H9 (cell line): ENCODE results near the gene FAM13A. TPM values are rescaled to one million over a fixed set of nuclear protein-coding genes. Genes with fewer than 3 reads are reported as not detected.
A peak's percentile ranks its signal among the peaks of the same experiment; 100 is the strongest.

Experiments used
- DNase-seq: peaks from one replicate; pipeline ENCODE4 v3.0.0-alpha.2; 2017
- H2AFZ ChIP-seq: one replicate; pipeline ENCODE4 v1.6.1; 2013; ENCODE audit warnings: mild to moderate bottlenecking, low read length, control low read depth, moderate library complexity
- H2AK5ac ChIP-seq: 2 replicates; pipeline ENCODE4 v1.6.1; 2013; ENCODE audit warnings: low read length, control low read depth, mixed read lengths; ENCODE audit not compliant: insufficient read length
- H2BK120ac ChIP-seq: one replicate; pipeline ENCODE4 v1.6.1; 2013; ENCODE audit warnings: low read depth, mild to moderate bottlenecking, low read length, control low read depth, inconsistent platforms; ENCODE audit not compliant: poor library complexity, severe bottlenecking
- H2BK12ac ChIP-seq: 2 replicates; pipeline ENCODE4 v1.6.1; 2013; ENCODE audit warnings: low read length, control low read depth, mixed read lengths, low read depth; ENCODE audit not compliant: insufficient read length
- H2BK15ac ChIP-seq: 2 replicates; pipeline ENCODE4 v1.6.1; 2013; ENCODE audit warnings: low read depth, low read length, control low read depth
- H2BK20ac ChIP-seq: one replicate; pipeline ENCODE4 v1.6.1; 2013; ENCODE audit warnings: low read depth, mild to moderate bottlenecking, low read length, control low read depth, inconsistent platforms; ENCODE audit not compliant: poor library complexity, severe bottlenecking
- H2BK5ac ChIP-seq: 2 replicates; pipeline ENCODE4 v1.6.1; 2013; ENCODE audit warnings: low read length, control low read depth, mixed read lengths; ENCODE audit not compliant: insufficient read length
- H3K14ac ChIP-seq: 2 replicates; pipeline ENCODE4 v1.6.1; 2013; ENCODE audit warnings: low read length, control low read depth; ENCODE audit not compliant: insufficient read depth
- H3K18ac ChIP-seq: 2 replicates; pipeline ENCODE4 v1.6.1; 2013; ENCODE audit warnings: low read depth, mild to moderate bottlenecking, mixed read lengths, low read length, control low read depth; ENCODE audit not compliant: insufficient read length
- H3K23ac ChIP-seq: 2 replicates; pipeline ENCODE4 v1.6.1; 2013; ENCODE audit warnings: low read length, control low read depth, mixed read lengths, low read depth; ENCODE audit not compliant: insufficient read length
- H3K23me2 ChIP-seq: 2 replicates; pipeline ENCODE4 v1.6.1; 2013; ENCODE audit warnings: low read depth, mild to moderate bottlenecking, mixed read lengths, low read length, control low read depth; ENCODE audit not compliant: insufficient read length, poor library complexity, severe bottlenecking
- H3K27ac ChIP-seq: 2 replicates; pipeline ENCODE4 v1.5.1; 2013; ENCODE audit warnings: low read length, control low read depth, mixed read lengths, low read depth; ENCODE audit not compliant: insufficient read length
- H3K27me3 ChIP-seq: 2 replicates; pipeline ENCODE4 v1.6.1; 2013; ENCODE audit warnings: low read length, control low read depth, inconsistent platforms; ENCODE audit not compliant: insufficient read depth
- H3K4ac ChIP-seq: 2 replicates; pipeline ENCODE4 v1.6.1; 2013; ENCODE audit warnings: low read depth, mild to moderate bottlenecking, control low read depth, inconsistent platforms, low read length, moderate library complexity
- H3K4me1 ChIP-seq: 2 replicates; pipeline ENCODE4 v1.6.1; 2013; ENCODE audit warnings: low read length, control low read depth, inconsistent platforms; ENCODE audit not compliant: insufficient read depth
- H3K4me2 ChIP-seq: 2 replicates; pipeline ENCODE4 v1.6.1; 2013; ENCODE audit warnings: low read length, control low read depth, mixed read lengths; ENCODE audit not compliant: insufficient read length, insufficient read depth
- H3K56ac ChIP-seq: 2 replicates; pipeline ENCODE4 v1.6.1; 2013; ENCODE audit warnings: low read depth, mild to moderate bottlenecking, mixed read lengths, low read length, control low read depth; ENCODE audit not compliant: insufficient read length
- H3K79me1 ChIP-seq: 2 replicates; pipeline ENCODE4 v1.6.1; 2013; ENCODE audit warnings: low read depth, mild to moderate bottlenecking, moderate library complexity, low read length, control low read depth, inconsistent platforms; ENCODE audit not compliant: insufficient read depth, poor library complexity, severe bottlenecking
- H3K79me2 ChIP-seq: 2 replicates; pipeline ENCODE4 v1.6.1; 2013; ENCODE audit warnings: low read length, control low read depth, inconsistent platforms; ENCODE audit not compliant: insufficient read depth
- H3K9ac ChIP-seq: 2 replicates; pipeline ENCODE4 v1.6.1; 2013; ENCODE audit warnings: low read length, control low read depth, mixed read lengths; ENCODE audit not compliant: insufficient read length; ENCODE audit errors: extremely low read depth
- H3K9me3 ChIP-seq: one replicate; pipeline ENCODE4 v1.6.1; 2013; ENCODE audit warnings: low read depth, low read length, inconsistent platforms; ENCODE audit not compliant: control insufficient read depth
- H3T11ph ChIP-seq: one replicate; pipeline ENCODE4 v1.6.1; 2013; ENCODE audit warnings: mild to moderate bottlenecking, low read length, control low read depth, inconsistent platforms
- H4K20me1 ChIP-seq: one replicate; pipeline ENCODE4 v1.6.1; 2013; ENCODE audit not compliant: control insufficient read depth, insufficient read length, insufficient read depth
- H4K5ac ChIP-seq: 2 replicates; pipeline ENCODE4 v1.6.1; 2013; ENCODE audit warnings: low read depth, mild to moderate bottlenecking, mixed read lengths, low read length, control low read depth; ENCODE audit not compliant: insufficient read length
- H4K8ac ChIP-seq: replicated peaks from 2 replicates; pipeline ENCODE4 v1.6.1; 2013; ENCODE audit warnings: low read length, control low read depth, mixed read lengths, low read depth; ENCODE audit not compliant: insufficient read length
- H4K91ac ChIP-seq: 2 replicates; pipeline ENCODE4 v1.6.1; 2013; ENCODE audit warnings: low read depth, mild to moderate bottlenecking, moderate library complexity, mixed read lengths, low read length, control low read depth; ENCODE audit not compliant: insufficient read length
- H3K27ac Mint-ChIP-seq, 3 experiments: 2 replicates in 2 of 3; 3 replicates in 1 of 3; pipeline ENCODE4 v1.8.0; 2020 to 2021; ENCODE audit warnings: mixed read lengths in 3 of 3, mild to moderate bottlenecking in 1 of 3, moderate library complexity in 1 of 3
- H3K27me3 Mint-ChIP-seq: 2 replicates; pipeline ENCODE4 v1.8.0; 2021; ENCODE audit warnings: low read depth, mild to moderate bottlenecking, moderate library complexity, mixed read lengths
- H3K36me3 Mint-ChIP-seq, 3 experiments: 2 replicates in 2 of 3; 3 replicates in 1 of 3; pipeline ENCODE4 v1.8.0; 2020 to 2021; ENCODE audit warnings: low read depth in 3 of 3, mixed read lengths in 3 of 3; ENCODE audit not compliant: insufficient read depth in 1 of 3
- H3K4me1 Mint-ChIP-seq, 2 experiments: 2 replicates each; pipeline ENCODE4 v1.8.0; 2020; ENCODE audit warnings: mixed read lengths in 2 of 2
- H3K4me3 Mint-ChIP-seq, 2 experiments: 2 replicates in 1 of 2; 3 replicates in 1 of 2; pipeline ENCODE4 v1.8.0; 2020 to 2021; ENCODE audit warnings: mild to moderate bottlenecking in 2 of 2, mixed read lengths in 2 of 2, moderate library complexity in 1 of 2
- H3K9me3 Mint-ChIP-seq, 2 experiments: 2 replicates in 1 of 2; 3 replicates in 1 of 2; pipeline ENCODE4 v1.8.0; 2020; ENCODE audit warnings: mild to moderate bottlenecking in 2 of 2, mixed read lengths in 2 of 2, moderate library complexity in 1 of 2
- WGBS: extraction: QIAGEN DNeasy Blood & Tissue Kit; methylation state at CpG from one replicate; pipeline ENCODE4 v1.1.7; 2013; ENCODE audit warnings: missing lambda C conversion rate, low lambda C conversion rate, mixed read lengths; ENCODE audit not compliant: insufficient read length; ENCODE audit errors: extremely low coverage; 5-methylcytosine and 5-hydroxymethylcytosine counted together
- total RNA-seq: library from RNA; stranded (reverse); gene quantifications from 2 replicates; pipeline ENCODE4 v1.2.1, GENCODE V29; 2021
- TF ChIP-seq, protein P1 (sequence below): fragments of 200-600 bp; sonication (generic); conservative IDR thresholded peaks from 3 replicates; pipeline ENCODE4 v1.8.0; 2021; ENCODE audit warnings: antibody characterized with exemption, mild to moderate bottlenecking

The FAM13A gene
- total RNA-seq, 1 experiment from 2014 or later: 12.7 TPM

GRCh38 chr4:88696630-88697029, 360.4 kb downstream of the FAM13A start:
- H2BK20ac ChIP-seq: no peak overlapping the region
- H4K5ac ChIP-seq: no peak overlapping the region
- no peak overlapping the region for H3K27ac Mint-ChIP-seq
- no peak overlapping the region for H2BK120ac ChIP-seq
- TF ChIP-seq, protein P1, sequence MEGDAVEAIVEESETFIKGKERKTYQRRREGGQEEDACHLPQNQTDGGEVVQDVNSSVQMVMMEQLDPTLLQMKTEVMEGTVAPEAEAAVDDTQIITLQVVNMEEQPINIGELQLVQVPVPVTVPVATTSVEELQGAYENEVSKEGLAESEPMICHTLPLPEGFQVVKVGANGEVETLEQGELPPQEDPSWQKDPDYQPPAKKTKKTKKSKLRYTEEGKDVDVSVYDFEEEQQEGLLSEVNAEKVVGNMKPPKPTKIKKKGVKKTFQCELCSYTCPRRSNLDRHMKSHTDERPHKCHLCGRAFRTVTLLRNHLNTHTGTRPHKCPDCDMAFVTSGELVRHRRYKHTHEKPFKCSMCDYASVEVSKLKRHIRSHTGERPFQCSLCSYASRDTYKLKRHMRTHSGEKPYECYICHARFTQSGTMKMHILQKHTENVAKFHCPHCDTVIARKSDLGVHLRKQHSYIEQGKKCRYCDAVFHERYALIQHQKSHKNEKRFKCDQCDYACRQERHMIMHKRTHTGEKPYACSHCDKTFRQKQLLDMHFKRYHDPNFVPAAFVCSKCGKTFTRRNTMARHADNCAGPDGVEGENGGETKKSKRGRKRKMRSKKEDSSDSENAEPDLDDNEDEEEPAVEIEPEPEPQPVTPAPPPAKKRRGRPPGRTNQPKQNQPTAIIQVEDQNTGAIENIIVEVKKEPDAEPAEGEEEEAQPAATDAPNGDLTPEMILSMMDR: no peak
- no peak overlapping the region for H4K91ac ChIP-seq
- H3K4ac ChIP-seq: no peak overlapping the region
- H3K14ac ChIP-seq: no peak overlapping the region
- H3K23me2 ChIP-seq: no peaks in the 10 kb centered on the region
- H2AFZ ChIP-seq: no peak overlapping the region
- no peaks in the 10 kb centered on the region for H3K9me3 ChIP-seq
- H3K23ac ChIP-seq: no peak overlapping the region
- H3K9me3 Mint-ChIP-seq: no peaks in the 10 kb centered on the region
- no peak overlapping the region for H3T11ph ChIP-seq
- H3K4me1 Mint-ChIP-seq: peaks cover 4 to 7% of the 10 kb centered on the region in 2 experiments; a peak in 2 of 4 replicates
- WGBS: no CpG with 5 or more reads among the region's 7 CpGs
- H3K27ac ChIP-seq: no peak overlapping the region
- H3K27me3 Mint-ChIP-seq: peaks cover 8% of the 10 kb centered on the region
- no peak overlapping the region for H3K4me2 ChIP-seq
- no peak overlapping the region for H2BK15ac ChIP-seq
- peak overlapping the region; percentile 75 to 81; a peak in 3 of 5 replicates for H3K4me3 Mint-ChIP-seq
- H3K56ac ChIP-seq: no peak overlapping the region
- H2BK12ac ChIP-seq: no peak overlapping the region
- no peak for DNase-seq
- no peak overlapping the region for H2AK5ac ChIP-seq
- H4K8ac ChIP-seq: no peak overlapping the region
- H3K4me1 ChIP-seq: no peaks in the 10 kb centered on the region
- no peaks in the 10 kb centered on the region for H3K79me1 ChIP-seq
- no peak overlapping the region for H3K18ac ChIP-seq
- H4K20me1 ChIP-seq: no peaks in the 10 kb centered on the region
- no peaks in the 10 kb centered on the region for H3K79me2 ChIP-seq
- H2BK5ac ChIP-seq: no peak overlapping the region
- no peaks in the 10 kb centered on the region for H3K27me3 ChIP-seq
- no peak overlapping the region for H3K9ac ChIP-seq
- peaks cover 0 to 4% (median 1%) of the 10 kb centered on the region in 3 experiments; a peak in 2 of 7 replicates for H3K36me3 Mint-ChIP-seq
